HG03521 (cell line): ENCODE results near the gene SLC44A5.
"Not testable (repeated sequence)": the region's sequence is repeated elsewhere in the genome, so short reads cannot be mapped to it uniquely, and the experiment has no call there.

Experiments
- ATAC-seq: cut with Tn5 transposase; IDR thresholded peaks from one replicate; pipeline ENCODE4 v1.9.1; 2021; ENCODE audit warnings: mild to moderate bottlenecking, moderate library complexity; ENCODE audit not compliant: unreplicated experiment

Gene SLC44A5

GRCh38 chr1:75203415-75204277 lies 407.3 kb downstream of the SLC44A5 start:
- ATAC-seq, result peak; percentile 65

GRCh38 chr1:75202751-75203150 lies 408.2 kb downstream of the SLC44A5 start:
- no peak for ATAC-seq

GRCh38 chr1:75198761-75199160 lies 412.2 kb downstream of the SLC44A5 start:
- ATAC-seq, result no peak

- no peak for ATAC-seq
Measured at GRCh38 chr1:75198163-75198562, 412.8 kb downstream of the SLC44A5 start.

GRCh38 chr1:75188892-75189291 lies 422.0 kb downstream of the SLC44A5 start:
- ATAC-seq, result no peak

GRCh38 chr1:75181214-75181955 lies 429.5 kb downstream of the SLC44A5 start:
- not testable (repeated sequence) for ATAC-seq

GRCh38 chr1:75174031-75174760 lies 436.7 kb downstream of the SLC44A5 start:
- ATAC-seq, result no peak

- no peak for ATAC-seq
Measured at GRCh38 chr1:75172556-75172955, 438.4 kb downstream of the SLC44A5 start.

- ATAC-seq, result no peak
Measured at GRCh38 chr1:75171876-75172275, 439.0 kb downstream of the SLC44A5 start.

GRCh38 chr1:75170981-75171380 lies 439.9 kb downstream of the SLC44A5 start:
- ATAC-seq, result no peak

- no peak for ATAC-seq
Measured at GRCh38 chr1:75170011-75170410, 440.9 kb downstream of the SLC44A5 start.

- ATAC-seq, result no peak
Measured at GRCh38 chr1:75166821-75167220, 444.1 kb downstream of the SLC44A5 start.

GRCh38 chr1:75165264-75165663 lies 445.6 kb downstream of the SLC44A5 start:
- ATAC-seq, result no peak

GRCh38 chr1:75159154-75159553 lies 451.8 kb downstream of the SLC44A5 start:
- no peak for ATAC-seq
